HepG2 (cell line): ENCODE measurements around the gene SLC43A1. TPM values are rescaled to one million over a fixed set of nuclear protein-coding genes. Genes with fewer than 3 reads are reported as not detected.

ENCODE experiments used
- KDM4B ChIP-seq: sonication (generic); formaldehyde crosslinking; IDR thresholded peaks from 2 replicates; pipeline ENCODE4 v1.4.0; 2020; ENCODE audit warnings: missing genetic modification reagents
- KLF11 ChIP-seq: IDR thresholded peaks from 2 replicates; pipeline ENCODE4 v1.6.1; 2016; ENCODE audit warnings: missing compliant biosample characterization
- KLF13 ChIP-seq: sonication (generic); formaldehyde crosslinking; IDR thresholded peaks from 2 replicates; pipeline ENCODE4 v1.4.0; 2020; ENCODE audit warnings: mild to moderate bottlenecking, missing genetic modification reagents
- MLXIP ChIP-seq: sonication (generic); formaldehyde crosslinking; IDR thresholded peaks from 2 replicates; pipeline ENCODE4 v1.9.0; 2021; ENCODE audit warnings: missing genetic modification reagents, borderline replicate concordance
- SMYD3 ChIP-seq: sonication (generic); formaldehyde crosslinking; IDR thresholded peaks from 2 replicates; pipeline ENCODE4 v1.8.1; 2023; ENCODE audit warnings: mild to moderate bottlenecking, missing genetic modification reagents
- SRSF4 ChIP-seq: fragments of 200-400 bp; formaldehyde crosslinking; IDR thresholded peaks from one replicate; pipeline ENCODE4 v1.6.1; 2018; ENCODE audit warnings: mild to moderate bottlenecking, low read depth, low read length, moderate library complexity; ENCODE audit not compliant: poor library complexity, severe bottlenecking
- THAP9 ChIP-seq: sonication (generic); formaldehyde crosslinking; IDR thresholded peaks from 2 replicates; pipeline ENCODE4; 2020; ENCODE audit warnings: missing genetic modification reagents, mild to moderate bottlenecking, borderline replicate concordance
- THRA ChIP-seq: sonication (generic); formaldehyde crosslinking; IDR thresholded peaks from 2 replicates; pipeline ENCODE4 v1.4.0; 2020; ENCODE audit warnings: missing genetic modification reagents, borderline replicate concordance
- ZBTB7A ChIP-seq: sonication (generic); formaldehyde crosslinking; IDR thresholded peaks from 2 replicates; pipeline ENCODE4 v1.8.0; 2022; ENCODE audit warnings: mild to moderate bottlenecking, missing genetic modification reagents
- ZNF598 ChIP-seq: sonication (generic); formaldehyde crosslinking; IDR thresholded peaks from 2 replicates; pipeline ENCODE4 v1.5.1; 2020; ENCODE audit warnings: mild to moderate bottlenecking, missing genetic modification reagents, borderline replicate concordance
- ZNF660 ChIP-seq: sonication (generic); formaldehyde crosslinking; IDR thresholded peaks from 2 replicates; pipeline ENCODE4 v1.5.1; 2020; ENCODE audit warnings: mild to moderate bottlenecking, low read depth, missing genetic modification reagents, borderline replicate concordance
- ZNF883 ChIP-seq: sonication (generic); formaldehyde crosslinking; IDR thresholded peaks from 2 replicates; pipeline ENCODE4 v1.5.1; 2020; ENCODE audit warnings: mild to moderate bottlenecking, missing genetic modification reagents; ENCODE audit errors: not compliant biosample characterization
- polyA plus RNA-seq, 8 experiments: library from polyadenylated mRNA; depleted of rRNA in 3 of 8; stranded (reverse) in 7 of 8; unstranded in 1 of 8; fragments of >200 nt; fragmentation: Illumina TruSeq in 4 of 8; extraction: Trizol in 4 of 8; gene quantifications; 2 replicates each; pipeline versions ENCODE4 v1.2.1 to v1.2.3, GENCODE V29; 2011 to 2016; ENCODE audit warnings: low read depth in 4 of 8, missing spikeins in 1 of 8, mixed read lengths in 1 of 8; ENCODE audit not compliant: insufficient read depth in 1 of 8
- total RNA-seq, 5 experiments: library from RNA; depleted of rRNA; stranded (reverse); fragments of >200 nt; fragmentation: Illumina TruSeq; extraction: Trizol; gene quantifications; 2 replicates each; pipeline ENCODE4 v1.2.3, GENCODE V29; 2016; ENCODE audit warnings: low read depth in 1 of 5
- TF ChIP-seq, protein P1 (sequence below): sonication (generic); formaldehyde crosslinking; IDR thresholded peaks from 2 replicates; pipeline ENCODE4 v1.5.1; 2020; ENCODE audit warnings: missing genetic modification reagents, mild to moderate bottlenecking, borderline replicate concordance
- TF ChIP-seq, protein P2 (sequence below), 2 experiments: sonication (generic) in 1 of 2; formaldehyde crosslinking in 1 of 2; IDR thresholded peaks; 2 replicates each; pipeline versions ENCODE4 v1.5.1 to v1.6.1; 2011 to 2020; ENCODE audit warnings: borderline replicate concordance in 1 of 2, low read depth in 1 of 2, low read length in 1 of 2, mild to moderate bottlenecking in 1 of 2, missing genetic modification reagents in 1 of 2, moderate library complexity in 1 of 2
- TF ChIP-seq, protein P3 (sequence below): sonication (generic); formaldehyde crosslinking; conservative IDR thresholded peaks from 2 replicates; pipeline ENCODE4 v1.8.0; 2022; ENCODE audit warnings: missing genetic modification reagents

Gene SLC43A1
- total and polyA plus RNA-seq, 2 of the 13 experiments (the other 11 are each of a cell fraction or from before 2014, with no cell fraction given) = 72.3 to 87.6 TPM

GRCh38 chr11:57515332-57516060, at the start of gene SLC43A1 (continued):
- TF ChIP-seq, protein P1, sequence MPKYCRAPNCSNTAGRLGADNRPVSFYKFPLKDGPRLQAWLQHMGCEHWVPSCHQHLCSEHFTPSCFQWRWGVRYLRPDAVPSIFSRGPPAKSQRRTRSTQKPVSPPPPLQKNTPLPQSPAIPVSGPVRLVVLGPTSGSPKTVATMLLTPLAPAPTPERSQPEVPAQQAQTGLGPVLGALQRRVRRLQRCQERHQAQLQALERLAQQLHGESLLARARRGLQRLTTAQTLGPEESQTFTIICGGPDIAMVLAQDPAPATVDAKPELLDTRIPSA = no peak
- TF ChIP-seq MLXIP (CRISPR knock-in tag) (no peak), ZBTB7A (CRISPR knock-in tag) (peak; percentile 77), THRA (CRISPR knock-in tag) (peak; percentile 42), THAP9 (CRISPR knock-in tag) (no peak), KLF13 (CRISPR knock-in tag) (no peak), ZNF883 (CRISPR knock-in tag) (no peak), KDM4B (CRISPR knock-in tag) (no peak), SMYD3 (CRISPR knock-in tag) (no peak), ZNF660 (no peak), SRSF4 (no peak), ZNF598 (0 out of 2 replicates have a peak, but pooled peaks have one; percentile 11), KLF11 (peak; percentile 50; the same call in 1 of the 2 replicates)
- TF ChIP-seq, protein P2, sequence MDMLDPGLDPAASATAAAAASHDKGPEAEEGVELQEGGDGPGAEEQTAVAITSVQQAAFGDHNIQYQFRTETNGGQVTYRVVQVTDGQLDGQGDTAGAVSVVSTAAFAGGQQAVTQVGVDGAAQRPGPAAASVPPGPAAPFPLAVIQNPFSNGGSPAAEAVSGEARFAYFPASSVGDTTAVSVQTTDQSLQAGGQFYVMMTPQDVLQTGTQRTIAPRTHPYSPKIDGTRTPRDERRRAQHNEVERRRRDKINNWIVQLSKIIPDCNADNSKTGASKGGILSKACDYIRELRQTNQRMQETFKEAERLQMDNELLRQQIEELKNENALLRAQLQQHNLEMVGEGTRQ (IDR thresholded peaks at IDR 0.05; ENCODE audit: low read depth, low read length) = peak; percentile 58
- TF ChIP-seq, protein P2 (CRISPR knock-in tag; IDR thresholded peaks at IDR 0.05; ENCODE audit: borderline replicate concordance) = peak; percentile 95
- TF ChIP-seq, protein P3, sequence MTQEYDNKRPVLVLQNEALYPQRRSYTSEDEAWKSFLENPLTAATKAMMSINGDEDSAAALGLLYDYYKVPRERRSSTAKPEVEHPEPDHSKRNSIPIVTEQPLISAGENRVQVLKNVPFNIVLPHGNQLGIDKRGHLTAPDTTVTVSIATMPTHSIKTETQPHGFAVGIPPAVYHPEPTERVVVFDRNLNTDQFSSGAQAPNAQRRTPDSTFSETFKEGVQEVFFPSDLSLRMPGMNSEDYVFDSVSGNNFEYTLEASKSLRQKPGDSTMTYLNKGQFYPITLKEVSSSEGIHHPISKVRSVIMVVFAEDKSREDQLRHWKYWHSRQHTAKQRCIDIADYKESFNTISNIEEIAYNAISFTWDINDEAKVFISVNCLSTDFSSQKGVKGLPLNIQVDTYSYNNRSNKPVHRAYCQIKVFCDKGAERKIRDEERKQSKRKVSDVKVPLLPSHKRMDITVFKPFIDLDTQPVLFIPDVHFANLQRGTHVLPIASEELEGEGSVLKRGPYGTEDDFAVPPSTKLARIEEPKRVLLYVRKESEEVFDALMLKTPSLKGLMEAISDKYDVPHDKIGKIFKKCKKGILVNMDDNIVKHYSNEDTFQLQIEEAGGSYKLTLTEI (CRISPR knock-in tag) = no peak
